NCI-H187 treated with DMSO at 0.1 percent for 48 hours (cell line): Measurements from ENCODE around the gene CEP295NL.
"Not testable (repeated sequence)": the region's sequence is repeated elsewhere in the genome, so short reads cannot be mapped to it uniquely, and the experiment has no call there.

Source experiments
- DNase-seq: peaks from one replicate; lab custom pipeline; 2025; lab: John Stamatoyannopoulos, UW

CEP295NL gene

DNA sequence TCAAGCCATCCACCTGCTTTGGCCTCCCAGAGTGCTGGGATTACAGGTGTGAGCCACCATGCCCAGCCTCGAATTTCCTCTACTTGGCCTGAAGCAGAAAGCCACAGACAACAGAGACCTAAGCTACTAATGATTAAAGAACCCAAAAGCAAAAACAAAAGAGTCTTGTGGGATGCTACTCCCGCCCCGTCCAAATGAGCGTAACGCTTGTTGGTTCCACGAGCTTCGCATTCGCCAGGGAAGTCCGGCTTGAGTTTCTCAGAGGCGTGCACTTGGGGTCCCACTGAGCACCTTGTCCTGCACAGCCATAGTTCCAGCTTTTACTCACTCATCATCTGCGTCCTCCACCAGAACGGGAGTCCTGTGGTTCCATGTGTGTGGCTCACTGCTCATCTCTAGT is 16.0 kb downstream of the CEP295NL start:
- no peak for DNase-seq

GRCh38 chr17:78885956-78886355 is 17.0 kb downstream of the CEP295NL start:
- no peak for DNase-seq

GRCh38 chr17:78884876-78885667 is 17.9 kb downstream of the CEP295NL start:
- DNase-seq, result no peak

- no peak for DNase-seq
Observed at GRCh38 chr17:78884148-78884825, 18.7 kb downstream of the CEP295NL start.

GRCh38 chr17:78883533-78884131 is 19.4 kb downstream of the CEP295NL start:
- no peak for DNase-seq

GRCh38 chr17:78883089-78883532 is 19.9 kb downstream of the CEP295NL start:
- DNase-seq, result no peak

DNA sequence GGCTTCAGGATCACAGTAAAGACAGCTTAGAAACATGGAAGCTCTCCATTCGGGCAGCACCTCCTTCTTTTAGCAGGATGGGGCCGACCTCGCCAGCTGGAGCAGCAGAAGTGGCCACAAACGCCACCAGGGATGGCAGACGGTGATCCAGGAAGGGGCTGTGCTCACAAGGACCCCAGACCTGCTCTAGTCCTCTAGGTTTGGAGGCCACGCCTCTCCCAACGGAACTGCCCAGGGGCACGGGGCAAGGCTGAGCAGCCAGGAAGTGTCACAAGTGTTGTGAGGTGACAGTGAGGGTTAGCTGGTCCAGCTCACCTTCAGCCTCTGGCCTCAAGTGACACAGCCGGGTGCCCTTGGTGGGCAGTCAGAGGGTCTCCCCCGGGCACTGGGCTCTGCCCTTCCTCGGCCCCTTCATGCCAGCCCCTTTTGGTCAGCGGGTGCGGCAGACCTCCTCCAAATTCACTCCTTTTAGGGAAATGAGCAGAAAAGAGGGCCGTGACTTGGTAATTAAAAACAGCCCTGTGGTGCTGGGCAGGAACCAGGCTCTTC is 20.4 kb downstream of the CEP295NL start:
- no peak for DNase-seq

GRCh38 chr17:78879635-78880186 is 23.3 kb downstream of the CEP295NL start:
- no peak for DNase-seq

- no peak for DNase-seq
Observed at GRCh38 chr17:78878871-78879527, 24.0 kb downstream of the CEP295NL start.

DNA sequence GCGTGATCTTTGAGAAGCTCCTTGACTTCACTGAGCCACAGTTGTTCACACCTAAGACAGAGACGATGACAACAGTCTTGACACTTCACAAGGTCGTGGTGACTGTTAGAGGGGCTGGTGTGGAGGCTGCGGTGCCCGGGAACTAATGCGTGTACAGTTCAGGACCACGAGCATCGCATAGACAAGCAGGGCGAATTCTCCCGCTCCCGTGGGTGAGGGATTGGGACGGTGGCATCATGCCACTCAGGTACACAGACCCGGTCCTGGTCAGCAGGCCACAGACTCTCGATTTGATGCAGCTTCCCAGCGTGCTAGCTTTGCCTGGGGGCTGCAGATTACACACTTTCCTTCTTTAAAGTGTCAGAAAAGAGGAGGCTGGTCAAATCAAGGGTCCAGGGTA is 24.7 kb downstream of the CEP295NL start:
- no peak for DNase-seq

DNA sequence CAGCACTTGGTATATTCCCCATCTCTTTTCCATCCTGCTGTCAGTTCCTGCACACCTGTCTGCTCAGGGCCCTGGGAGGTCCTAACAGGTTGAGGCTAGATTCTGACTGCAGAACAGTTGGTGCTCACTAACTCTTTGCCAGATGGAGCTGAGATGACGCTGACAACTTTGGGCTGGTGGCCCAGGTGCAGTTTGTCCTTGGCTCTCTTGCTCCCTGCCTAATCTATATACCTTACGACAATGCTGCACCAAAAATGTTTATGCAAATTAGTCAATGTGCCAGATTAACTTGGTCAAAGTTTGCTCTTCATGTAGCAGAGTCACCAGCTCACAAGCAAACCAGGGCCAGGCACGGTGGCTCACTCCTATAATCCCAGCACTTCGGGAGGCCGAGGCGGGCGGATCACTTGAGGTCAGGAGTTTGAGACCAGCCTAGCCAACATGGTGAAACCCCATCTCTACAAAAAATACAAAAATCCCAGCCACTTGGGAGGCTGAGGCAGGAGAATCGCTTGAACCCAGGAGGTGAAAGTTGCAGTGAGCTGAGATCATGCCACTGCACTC is 26.0 kb downstream of the CEP295NL start:
- DNase-seq, result not testable (repeated sequence)

DNA sequence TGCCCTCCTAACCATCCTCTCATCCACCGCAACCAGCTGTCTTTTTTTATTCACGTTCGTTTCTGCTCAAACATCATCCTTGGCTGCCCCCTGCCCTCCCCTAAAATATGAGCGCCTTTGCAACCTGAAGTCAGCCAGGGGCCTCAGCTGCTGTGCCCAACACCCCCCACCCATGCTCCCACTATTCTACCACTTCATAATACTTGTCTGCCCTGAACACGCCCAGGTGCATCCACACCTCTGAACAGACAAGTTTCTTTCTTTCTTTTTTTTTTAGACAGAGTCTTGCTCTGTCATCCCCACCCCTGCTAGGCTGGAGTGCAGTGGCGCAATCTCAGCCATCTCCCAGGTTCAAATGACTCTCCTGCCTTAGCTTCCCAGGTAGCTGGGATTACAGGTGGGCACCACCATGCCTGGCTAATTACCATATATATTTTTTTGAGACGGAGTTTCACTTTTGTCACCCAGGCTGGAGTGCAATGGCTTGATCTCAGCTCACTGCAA is 26.9 kb downstream of the CEP295NL start:
- DNase-seq, result no peak

DNA sequence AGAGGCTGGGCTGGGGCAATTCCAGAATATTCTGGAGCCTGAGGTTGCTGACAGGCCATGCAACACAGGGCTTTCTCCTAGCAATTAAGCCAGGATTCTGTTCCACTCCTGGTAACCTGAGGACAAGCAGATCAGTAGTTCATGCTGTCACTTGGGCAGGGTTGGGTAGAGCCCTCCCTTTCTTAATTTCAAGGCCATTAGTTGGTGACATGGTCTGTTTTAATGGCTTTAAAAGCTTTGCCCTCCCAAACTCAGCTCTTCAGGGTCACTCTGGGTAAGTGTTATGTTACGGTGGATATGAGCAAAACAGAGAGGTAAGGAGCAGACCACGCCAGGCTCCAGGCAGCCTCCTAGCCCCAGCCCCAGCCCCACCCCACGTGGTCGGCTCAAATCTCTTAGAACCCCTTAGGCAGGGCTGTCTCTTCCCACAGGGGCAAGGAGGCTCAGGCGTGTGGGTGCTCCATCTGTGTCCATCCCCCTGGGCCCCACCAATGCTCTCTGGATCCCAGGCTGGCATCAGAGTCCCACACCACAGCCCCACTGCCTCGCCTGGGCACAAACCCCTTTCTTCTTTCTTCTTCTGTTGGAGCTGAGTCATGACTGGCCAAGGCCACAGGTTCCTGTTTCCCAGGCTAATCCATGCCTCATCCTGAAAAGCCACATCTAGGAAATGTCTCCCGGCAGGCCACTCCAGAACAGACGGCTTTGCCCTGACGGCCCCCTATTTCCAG is 27.5 kb downstream of the CEP295NL start:
- no peak for DNase-seq

- no peak for DNase-seq
Observed at GRCh38 chr17:78873519-78874340, 29.3 kb downstream of the CEP295NL start.

GRCh38 chr17:78872486-78872885 is 30.5 kb downstream of the CEP295NL start:
- no peak for DNase-seq

- no peak for DNase-seq
Observed at GRCh38 chr17:78870621-78871020, 32.4 kb downstream of the CEP295NL start.

DNA sequence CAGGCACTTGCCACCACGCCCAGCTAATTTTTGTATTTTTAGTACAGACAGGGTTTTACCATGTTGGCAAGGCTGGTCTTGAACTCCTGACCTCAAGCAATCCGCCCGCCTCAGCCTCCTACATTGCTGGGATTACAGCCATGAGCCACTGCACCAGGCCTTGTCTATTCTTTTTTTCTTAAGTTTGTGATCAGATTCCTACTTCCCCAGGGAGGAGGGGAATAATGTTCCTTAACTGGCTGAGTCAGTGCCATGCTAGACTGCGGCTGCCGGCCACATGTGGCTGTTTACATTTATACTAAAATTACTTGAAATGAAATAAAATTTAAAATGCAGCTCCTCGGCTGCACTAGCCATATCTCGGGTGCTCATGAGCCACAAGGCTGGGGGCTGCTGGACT is 34.6 kb downstream of the CEP295NL start:
- no peak for DNase-seq

GRCh38 chr17:78867046-78867445 is 36.0 kb downstream of the CEP295NL start:
- DNase-seq, result not testable (repeated sequence)

- no peak for DNase-seq
Observed at GRCh38 chr17:78865682-78866390, 37.2 kb downstream of the CEP295NL start.
